PC-3 (cell line): Measurements from ENCODE around the gene PTGES3L.

Experiments
- EZH2 ChIP-seq: fragments of 300-600 bp; sonication (generic); IDR thresholded peaks from one replicate; pipeline ENCODE4 v1.6.1; 2017; ENCODE audit warnings: antibody characterized with exemption, mild to moderate bottlenecking, low read length; ENCODE audit not compliant: unreplicated experiment
- TF ChIP-seq, protein P1 (sequence below): fragments of 300-600 bp; sonication (generic); conservative IDR thresholded peaks from 2 replicates; pipeline ENCODE4 v1.5.1; 2017; ENCODE audit warnings: antibody characterized with exemption, low read depth, mild to moderate bottlenecking, low read length

DNA sequence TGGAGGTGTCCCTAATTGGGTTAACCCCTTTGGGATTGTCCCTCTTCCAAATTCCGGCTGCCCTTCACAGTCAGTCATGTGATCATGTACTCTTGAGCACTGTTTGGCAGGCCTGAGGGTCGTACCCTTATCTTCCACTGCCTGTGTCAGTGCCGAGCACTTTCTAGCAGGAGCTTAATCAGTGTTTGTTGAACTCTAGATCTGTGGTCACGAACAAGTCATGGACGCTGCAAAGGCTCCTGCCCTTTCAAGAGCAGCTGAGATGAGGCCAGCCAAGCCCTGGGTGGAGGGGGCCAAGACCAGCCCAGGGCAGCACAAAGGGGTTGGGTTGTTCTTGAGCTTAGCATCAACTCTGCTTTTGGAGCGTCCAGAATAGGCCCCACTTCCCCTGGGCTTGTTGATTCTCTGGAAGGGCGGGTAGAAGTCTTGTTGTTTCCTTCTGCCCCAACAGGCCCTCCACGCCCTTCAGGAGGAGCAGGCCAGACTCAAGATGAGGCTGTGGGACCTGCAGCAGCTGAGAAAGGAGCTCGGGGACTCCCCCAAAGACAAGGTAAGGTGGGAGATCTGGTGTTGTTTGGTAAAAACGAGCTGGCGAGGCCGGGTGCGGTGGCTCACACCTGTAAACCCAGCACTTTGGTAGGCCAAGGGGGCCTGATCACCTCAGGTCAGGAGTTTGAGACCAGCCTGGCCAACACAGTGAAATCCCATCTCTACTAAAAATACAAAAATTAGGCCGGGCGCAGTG, 32.0 kb upstream of the PTGES3L start:
- TF ChIP-seq, protein P1, sequence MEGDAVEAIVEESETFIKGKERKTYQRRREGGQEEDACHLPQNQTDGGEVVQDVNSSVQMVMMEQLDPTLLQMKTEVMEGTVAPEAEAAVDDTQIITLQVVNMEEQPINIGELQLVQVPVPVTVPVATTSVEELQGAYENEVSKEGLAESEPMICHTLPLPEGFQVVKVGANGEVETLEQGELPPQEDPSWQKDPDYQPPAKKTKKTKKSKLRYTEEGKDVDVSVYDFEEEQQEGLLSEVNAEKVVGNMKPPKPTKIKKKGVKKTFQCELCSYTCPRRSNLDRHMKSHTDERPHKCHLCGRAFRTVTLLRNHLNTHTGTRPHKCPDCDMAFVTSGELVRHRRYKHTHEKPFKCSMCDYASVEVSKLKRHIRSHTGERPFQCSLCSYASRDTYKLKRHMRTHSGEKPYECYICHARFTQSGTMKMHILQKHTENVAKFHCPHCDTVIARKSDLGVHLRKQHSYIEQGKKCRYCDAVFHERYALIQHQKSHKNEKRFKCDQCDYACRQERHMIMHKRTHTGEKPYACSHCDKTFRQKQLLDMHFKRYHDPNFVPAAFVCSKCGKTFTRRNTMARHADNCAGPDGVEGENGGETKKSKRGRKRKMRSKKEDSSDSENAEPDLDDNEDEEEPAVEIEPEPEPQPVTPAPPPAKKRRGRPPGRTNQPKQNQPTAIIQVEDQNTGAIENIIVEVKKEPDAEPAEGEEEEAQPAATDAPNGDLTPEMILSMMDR: no peak
- no peak for TF ChIP-seq EZH2
